HG03469 (cell line): ENCODE measurements around the gene TRIO.

Source experiments
- ATAC-seq: cut with Tn5 transposase; IDR thresholded peaks from one replicate; pipeline ENCODE4 v1.9.1; 2021; ENCODE audit warnings: mild to moderate bottlenecking, moderate library complexity, moderate number of reproducible peaks; ENCODE audit not compliant: unreplicated experiment

TRIO gene

GRCh38 chr5:14240359-14240758 lies 97.2 kb downstream of the TRIO start:
- ATAC-seq = no peak

DNA sequence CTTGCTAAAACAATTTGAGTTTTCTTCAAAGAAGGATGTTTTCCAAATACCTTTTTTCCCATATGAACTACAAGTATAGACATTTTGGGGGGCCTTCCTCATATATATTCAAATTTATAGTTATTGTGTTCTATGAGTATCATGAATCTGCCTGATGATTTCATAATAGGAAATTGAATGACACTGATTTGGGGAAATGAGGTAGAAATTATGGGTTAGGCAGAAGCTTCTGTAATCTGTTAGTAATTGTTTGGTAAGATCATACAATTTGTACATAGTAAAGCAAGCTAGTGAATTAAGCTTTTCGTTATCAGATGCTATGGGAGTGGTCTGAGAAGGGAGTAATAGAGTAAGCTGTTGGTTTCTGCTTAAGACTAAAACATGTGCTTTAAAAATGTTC lies 98.0 kb downstream of the TRIO start:
- no peak for ATAC-seq

GRCh38 chr5:14242447-14242846 lies 99.3 kb downstream of the TRIO start:
- ATAC-seq = no peak

DNA sequence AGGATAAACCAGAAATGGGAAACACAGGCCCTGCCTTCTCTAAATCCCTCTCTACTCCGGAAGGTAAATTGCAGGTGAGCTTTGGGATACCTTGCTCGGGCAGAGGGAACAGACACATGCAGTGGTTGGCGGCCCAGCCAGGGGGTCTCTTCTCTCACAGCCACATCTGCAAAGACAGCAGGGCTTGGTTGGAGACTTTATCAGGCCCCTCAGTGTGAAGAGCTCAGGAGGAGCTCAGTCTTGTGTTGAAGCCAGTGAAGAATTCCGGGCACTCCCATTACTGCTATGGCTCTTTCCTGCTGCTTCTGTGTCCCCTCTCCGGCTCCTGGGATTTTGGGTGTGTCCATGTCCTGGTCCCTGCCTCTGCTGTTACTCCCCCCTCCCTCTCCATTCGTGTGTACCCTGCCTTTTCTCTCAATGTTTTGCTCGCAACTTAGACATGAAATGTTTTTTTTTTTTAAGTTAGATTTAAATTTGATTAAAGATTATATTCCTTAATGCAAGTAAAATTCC lies 99.8 kb downstream of the TRIO start:
- no peak for ATAC-seq

DNA sequence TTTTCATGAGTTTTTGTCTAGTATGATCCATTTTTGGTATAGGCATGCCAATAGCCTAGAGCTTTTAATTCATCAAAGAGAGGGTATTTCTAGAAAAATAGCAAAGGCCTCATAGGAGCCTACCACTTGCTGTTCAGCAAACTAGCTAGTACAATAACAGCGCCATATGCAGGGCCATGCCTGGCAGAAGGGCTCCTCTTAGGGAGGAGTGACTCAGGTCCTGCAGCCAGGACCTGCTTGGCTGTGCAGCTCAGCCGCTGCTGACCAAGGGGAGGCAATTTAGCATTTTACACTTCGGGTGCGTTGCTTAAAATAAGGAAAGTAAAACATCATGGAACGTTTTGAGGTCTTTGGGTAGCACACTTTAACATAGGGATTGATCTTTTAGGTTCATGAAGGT lies 100.6 kb downstream of the TRIO start:
- no peak for ATAC-seq

DNA sequence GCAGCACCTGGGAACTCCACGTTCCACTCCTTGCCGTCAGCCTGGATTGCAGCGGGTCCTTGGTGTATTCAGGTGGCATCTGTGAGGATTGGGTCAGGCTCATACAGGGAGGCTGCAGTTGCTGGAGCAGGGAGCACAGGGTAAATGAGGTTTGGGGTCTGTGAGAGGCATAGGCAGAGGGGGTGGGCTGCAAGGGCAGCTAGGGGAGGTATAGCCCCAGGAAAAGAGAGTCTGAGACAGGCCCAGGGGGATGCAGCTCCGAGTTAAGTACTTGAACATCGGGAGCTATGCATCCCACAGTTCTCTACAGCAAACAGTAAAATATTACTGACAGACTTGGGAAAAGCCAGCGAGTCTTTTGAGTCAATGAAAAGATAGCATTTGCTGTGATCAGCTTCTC lies 101.6 kb downstream of the TRIO start:
- ATAC-seq = no peak

- ATAC-seq = no peak
Observed at GRCh38 chr5:14245132-14245925, 102.2 kb downstream of the TRIO start.

DNA sequence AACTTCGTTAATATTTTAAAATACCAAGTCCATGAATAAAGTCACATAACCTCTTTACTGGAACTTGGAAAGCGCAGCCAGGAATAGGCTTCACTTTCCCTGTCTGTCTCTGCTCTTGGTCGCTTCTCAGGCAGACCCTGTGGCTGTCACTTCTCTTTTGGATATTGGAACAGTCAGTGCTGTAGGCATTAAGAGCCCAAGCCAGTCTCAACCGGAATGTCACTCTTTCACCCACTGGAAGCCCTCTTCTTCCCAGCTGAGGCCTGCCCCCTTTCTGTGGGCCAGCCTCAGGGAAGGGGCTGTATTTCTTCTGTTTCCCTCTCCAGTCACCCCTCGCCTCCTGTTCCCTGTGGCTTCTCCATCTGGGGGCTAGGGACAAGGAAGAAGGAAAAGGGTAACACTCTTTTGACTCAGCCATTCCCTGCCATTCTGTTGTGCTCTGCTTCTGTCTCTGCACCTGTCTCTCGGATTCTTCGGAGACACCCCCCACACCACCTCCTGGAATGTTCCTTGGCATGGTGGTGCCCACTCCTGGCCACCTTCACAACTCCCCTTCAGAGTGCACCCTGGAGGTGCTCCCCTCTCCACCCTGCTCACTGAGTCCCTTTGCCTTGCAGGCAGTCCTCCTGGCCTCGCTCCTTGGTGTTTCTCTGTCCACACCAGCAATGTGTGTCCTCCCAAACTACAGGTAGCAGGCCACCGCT lies 103.4 kb downstream of the TRIO start:
- ATAC-seq = no peak

DNA sequence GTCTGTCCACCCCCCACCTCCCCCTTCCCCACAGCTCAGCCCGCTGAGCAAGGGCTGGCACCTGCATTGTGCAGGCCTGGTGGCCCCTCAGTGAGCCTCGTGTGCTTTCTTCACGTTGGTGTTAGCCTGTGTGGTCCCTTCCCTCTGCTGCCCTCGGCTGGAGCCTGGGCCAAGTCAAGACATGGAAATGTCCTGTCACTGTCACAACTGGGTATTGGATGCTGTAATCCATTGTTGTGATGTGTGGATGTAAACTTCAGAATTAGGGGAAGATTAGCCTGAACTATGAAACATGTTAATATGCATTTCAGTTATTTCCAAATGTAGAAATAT lies 103.9 kb downstream of the TRIO start:
- ATAC-seq = no peak

DNA sequence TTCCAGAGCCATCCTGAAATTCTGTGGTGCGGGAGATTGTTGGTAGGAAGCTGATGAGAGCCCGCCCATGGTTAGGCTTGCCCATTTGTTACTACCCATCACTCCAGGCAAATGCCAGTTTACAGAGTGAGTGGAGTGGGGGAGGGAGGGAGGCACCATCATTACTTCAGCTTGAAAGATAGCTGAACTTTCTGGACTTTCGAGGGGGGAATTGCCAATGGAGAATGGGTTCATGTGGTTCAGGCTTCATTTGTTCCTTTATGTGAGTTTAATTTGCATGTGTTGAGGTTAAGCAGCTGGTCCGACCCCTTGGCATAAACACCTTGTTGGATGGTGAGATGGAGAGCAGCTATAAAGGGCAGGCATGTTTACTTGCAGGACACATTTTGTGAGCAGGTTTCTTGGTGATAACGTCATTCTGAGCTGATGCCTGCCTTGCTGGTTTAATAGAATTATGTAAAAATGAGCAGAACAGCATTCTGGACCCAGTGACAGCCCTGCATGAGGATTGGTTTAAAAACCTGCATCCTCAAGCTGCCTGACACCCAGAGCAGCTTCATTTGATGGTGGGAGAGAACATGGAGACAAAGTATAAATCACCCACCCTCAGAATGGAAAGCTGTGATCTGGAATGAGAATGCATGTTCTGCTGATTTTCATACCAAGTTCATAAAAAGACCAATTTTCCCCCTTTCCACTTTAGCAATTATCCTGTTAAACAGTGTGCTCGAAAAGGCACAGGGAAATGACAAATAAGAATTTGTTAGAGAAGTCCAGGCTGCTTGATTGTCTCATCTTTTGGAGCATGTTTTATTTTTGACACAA lies 106.3 kb downstream of the TRIO start:
- ATAC-seq = no peak

DNA sequence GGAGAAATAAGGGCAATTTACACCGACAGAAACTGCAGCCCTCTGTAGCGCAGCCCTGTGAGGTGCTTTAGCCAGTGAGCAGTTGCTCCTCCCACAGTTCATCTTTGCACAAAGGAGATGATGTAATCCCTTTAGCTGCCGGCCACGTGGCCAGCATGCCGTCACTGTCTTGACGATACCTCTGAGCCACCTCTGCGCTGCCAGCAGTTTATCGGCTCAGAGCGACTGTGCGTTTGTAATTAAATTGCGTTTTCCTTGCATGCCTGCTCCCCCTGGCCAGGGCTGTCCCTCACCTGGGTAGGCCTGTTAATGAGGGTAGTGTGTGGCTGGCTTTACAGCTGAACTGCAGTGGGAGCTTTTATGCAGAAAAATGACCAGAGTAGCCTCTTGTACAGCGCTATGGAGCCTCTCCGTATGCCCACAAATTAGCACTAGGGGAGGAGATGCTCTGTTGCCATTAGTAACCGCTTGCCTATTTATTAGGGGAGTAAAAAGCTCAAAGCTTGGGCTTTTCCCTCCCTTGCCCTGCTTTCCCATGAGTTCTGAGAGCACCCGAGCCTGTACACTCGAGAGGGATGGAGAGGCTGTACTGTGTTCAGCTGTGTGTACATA lies 107.0 kb downstream of the TRIO start:
- no peak for ATAC-seq

DNA sequence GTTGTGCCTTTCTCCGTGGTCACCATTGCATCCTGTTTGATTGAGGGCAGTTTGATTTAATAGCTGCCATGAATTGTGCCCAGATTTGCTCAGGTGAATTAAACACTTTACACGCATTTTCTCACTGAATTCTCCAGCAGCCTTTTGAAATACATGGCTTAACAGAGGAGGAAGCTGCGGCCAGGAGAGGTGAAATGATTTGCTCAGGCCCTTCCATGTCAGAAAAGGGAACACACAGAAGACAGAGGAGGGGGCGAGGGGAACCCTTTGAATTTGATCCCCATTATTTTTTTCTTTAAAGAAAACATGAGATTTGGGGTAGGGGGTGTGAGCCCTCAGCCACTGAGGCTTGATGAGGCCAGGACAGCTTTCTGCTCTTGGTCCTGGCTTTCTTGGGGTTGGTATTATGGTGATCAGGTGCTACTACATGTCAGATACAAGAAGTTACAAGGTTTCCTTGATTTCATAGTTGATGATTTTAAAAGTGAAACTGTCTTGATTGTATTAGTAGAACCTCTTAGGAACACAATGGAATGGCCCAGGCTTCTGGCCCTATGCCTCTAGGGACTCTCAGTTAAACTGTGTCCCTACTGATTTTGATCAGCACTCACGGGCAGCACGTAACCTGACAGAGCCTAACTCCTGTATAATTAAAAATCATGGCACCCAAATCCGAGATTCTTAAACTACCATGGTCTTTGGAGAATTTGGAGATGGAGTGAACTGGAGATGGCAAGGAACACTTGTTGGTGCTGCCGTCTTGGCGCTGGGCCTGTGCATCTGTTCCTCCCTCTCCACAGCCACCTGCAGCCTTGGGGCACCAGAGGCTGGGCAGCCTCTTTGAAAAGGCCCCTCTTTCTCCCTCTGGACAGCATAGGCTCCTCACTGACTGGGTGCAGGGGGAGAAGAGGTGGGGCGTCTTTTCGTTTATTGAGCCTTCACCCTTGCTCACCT lies 107.9 kb downstream of the TRIO start:
- ATAC-seq = peak; percentile 53

DNA sequence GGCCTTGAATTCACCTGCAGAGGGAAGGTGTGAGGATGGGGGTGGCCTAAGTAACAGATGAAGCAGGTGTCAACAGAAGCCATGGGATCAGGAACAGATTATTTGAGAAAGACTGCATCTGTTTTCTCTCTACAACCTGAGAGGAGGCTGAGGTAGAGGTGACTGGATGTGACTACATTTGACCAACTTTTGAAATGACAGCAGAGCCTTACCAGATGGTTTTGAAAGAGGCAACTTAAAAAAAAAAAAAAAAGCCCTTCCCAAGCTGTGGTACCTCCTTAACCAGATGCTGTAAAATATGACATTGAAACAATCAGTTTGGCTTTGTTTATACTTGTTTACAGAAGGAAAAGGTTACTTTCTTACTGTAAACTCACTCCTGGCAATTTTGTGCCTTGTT lies 108.6 kb downstream of the TRIO start:
- peak; percentile 43 for ATAC-seq

DNA sequence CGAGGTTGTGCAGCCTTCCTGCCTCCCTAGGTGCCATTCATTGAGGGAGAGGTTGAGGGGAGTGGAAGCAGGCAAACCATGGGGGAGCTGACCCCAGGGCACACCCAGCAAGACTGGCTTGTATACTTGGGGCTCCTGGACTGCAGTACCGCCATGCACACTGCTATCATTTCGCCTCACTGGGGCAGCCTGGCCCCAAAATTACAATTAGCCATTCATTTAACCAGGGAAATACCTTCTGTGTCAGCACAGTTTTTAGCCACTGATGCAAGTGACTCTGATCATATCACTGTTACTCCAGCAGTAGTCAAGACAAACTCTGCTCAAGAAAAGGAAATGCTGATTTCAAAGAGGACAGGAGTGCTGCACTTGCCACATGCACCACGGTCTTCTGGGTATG lies 109.7 kb downstream of the TRIO start:
- no peak for ATAC-seq

GRCh38 chr5:14254686-14255085 lies 111.5 kb downstream of the TRIO start:
- no peak for ATAC-seq

DNA sequence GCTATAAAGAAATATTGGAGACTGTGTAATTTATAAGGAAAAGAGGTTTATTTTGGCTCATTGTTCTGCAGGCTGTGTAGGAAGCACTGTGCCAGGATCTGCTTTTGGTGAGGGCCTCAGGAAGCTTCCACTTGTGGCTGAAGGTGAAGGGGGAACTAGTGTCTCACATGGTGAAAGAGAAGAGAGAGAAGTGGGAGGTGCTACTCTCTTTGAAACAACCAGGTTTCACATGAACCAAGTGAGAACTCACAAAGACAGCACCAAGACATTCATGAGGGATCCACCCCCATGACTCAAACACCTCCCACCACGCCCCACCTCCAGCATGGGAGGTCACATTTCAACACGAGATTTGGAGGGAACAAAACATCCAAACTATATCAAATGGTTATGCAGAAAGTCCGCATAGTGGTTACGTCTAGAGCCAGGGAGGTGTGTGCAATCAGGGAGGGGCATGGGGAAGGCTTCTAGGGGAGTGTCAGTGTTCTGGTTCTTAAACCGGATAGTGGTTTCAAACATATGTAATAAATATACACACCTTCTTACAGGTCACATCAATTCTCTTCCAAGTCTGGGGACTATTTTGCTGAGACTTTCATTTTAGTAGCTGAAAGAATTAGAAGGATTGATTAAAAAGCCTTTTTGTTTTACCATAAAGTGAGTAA lies 113.0 kb downstream of the TRIO start:
- no peak for ATAC-seq

DNA sequence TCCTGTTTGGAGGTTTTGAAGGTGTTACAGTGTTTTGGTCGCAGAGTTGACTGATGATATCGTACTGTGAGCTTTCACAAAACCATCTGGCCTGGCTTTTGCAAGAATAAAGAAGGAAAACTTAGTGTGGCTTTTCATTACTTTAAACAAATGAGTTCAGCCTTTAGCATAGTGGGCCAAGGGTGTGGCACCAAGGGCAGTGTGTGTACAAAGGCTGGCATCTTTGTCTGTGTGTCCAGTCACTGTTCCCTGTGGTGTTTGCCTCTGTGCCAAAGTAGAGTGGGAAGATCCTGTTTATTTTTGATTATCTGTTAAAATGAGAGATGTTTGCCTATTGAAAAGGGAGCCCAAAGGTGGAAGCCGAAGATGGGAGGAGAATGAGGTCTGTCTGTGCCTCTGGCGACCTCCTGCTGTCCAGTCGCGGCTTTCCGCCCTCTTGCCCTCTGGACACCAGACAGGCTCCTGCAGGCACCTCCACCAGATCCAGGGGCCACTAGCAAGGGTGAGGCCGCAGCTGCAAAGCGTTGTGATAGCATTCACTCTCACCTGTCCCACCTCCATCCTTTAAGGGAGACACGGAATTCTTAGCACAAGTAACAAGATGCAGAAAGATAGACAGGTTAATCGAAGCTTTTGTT lies 113.7 kb downstream of the TRIO start:
- ATAC-seq = no peak

GRCh38 chr5:14257995-14258403 lies 114.9 kb downstream of the TRIO start:
- peak; percentile 71 for ATAC-seq

DNA sequence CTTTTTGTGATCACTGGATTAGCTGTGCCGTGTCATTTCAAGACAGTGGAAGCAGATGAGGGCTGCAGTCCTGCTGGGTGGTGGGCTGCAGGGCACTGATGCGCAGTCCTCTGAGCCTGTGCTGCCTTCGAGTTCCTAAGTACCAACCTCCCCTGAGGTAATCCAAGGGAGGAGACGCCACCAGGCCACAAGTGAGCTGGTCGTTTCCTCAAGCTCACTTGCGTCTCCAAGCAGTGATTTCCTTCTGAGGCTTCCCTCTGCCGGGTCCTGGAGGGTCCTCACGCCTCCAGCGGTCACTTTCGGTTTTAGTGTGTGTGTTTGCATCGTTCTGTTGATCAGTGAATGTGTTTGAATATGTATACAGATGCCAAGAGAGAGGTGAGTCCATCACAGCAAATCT lies 115.7 kb downstream of the TRIO start:
- peak; percentile 31 for ATAC-seq
